Coronary artery (tissue), 2 donors: Measurements from ENCODE around the gene XIRP1.

Experiments
- DNase-seq: peaks from one replicate; pipeline ENCODE4 v3.0.0-alpha.2; 2017; ENCODE audit warnings: low spot score
- H3K27ac ChIP-seq, 2 donors: fragments of 200-600 bp; sonication (generic); one replicate each; pipeline ENCODE4 v1.5.1; 2016 to 2019
- H3K4me3 ChIP-seq: fragments of 200-600 bp; sonication (generic); 2 replicates; pipeline ENCODE4 v1.5.1; 2016; ENCODE audit warnings: mild to moderate bottlenecking, moderate library complexity
- TF ChIP-seq, protein P1 (sequence below): fragments of 200-600 bp; sonication (generic); IDR thresholded peaks from one replicate; pipeline ENCODE4 v1.5.1; 2019; ENCODE audit warnings: antibody characterized with exemption

Gene XIRP1

DNA sequence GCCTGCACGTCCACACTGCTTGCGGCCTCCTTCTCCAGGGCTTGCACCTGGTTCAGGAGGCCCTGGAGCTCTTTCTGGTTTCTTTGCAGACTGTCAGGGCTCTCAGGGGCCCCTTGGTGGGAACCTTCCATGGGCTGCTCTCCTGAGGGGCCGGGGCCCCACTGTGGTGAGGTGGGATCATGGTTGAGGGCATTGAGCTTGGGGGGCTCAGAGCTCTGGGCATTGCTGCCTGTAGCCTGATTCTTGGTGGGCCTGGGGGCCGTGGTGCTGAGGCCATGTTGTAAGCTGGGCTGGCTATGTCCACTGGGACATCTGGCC lies 7.5 kb downstream of the XIRP1 start:
- no peak for DNase-seq
- no peak overlapping the region for H3K4me3 ChIP-seq
- H3K27ac ChIP-seq: no peak overlapping the region
- TF ChIP-seq, protein P1, sequence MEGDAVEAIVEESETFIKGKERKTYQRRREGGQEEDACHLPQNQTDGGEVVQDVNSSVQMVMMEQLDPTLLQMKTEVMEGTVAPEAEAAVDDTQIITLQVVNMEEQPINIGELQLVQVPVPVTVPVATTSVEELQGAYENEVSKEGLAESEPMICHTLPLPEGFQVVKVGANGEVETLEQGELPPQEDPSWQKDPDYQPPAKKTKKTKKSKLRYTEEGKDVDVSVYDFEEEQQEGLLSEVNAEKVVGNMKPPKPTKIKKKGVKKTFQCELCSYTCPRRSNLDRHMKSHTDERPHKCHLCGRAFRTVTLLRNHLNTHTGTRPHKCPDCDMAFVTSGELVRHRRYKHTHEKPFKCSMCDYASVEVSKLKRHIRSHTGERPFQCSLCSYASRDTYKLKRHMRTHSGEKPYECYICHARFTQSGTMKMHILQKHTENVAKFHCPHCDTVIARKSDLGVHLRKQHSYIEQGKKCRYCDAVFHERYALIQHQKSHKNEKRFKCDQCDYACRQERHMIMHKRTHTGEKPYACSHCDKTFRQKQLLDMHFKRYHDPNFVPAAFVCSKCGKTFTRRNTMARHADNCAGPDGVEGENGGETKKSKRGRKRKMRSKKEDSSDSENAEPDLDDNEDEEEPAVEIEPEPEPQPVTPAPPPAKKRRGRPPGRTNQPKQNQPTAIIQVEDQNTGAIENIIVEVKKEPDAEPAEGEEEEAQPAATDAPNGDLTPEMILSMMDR: no peak

DNA sequence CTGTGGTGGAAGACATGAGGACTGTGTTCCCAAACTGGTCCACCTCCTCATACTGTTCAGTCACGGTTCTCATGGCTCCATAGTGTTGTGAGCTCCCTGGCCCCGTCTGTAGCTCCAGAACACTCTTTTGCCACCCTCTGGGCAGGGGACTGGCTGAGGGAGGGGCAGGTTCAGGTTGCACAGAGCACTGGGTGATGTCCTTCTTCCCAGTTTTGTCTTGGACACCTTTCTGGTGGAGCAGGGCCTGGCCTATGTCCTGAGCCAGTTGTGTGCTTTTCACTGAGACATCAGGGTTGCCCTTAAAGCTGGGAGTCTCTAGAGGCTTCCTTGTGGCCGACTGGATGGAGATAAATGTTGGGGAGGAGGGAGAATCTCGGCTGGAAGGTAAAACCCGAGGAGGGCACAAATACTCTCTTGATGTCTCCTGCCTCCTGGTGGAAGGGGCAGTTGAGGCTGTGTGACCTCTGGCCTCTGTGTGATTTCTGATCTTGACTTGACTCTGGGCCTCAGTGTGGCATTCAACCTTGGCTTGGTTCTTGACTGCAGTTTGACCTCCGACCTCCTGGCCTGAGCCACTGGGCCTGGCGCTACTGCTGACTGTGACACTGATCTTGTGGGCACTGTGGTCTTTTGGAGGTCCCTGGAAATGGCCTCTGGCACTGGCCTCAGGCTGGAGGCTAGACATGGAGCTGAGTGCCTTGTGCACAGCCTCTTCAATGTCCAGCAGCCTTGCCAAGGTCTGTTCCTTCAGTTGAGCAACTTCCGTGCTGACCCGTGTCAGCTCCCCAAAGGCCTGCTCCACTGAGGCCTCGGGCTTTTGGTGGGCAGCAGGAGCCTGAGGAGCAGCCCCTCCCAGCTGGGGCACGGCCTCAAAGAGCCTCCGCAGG lies 8.1 kb downstream of the XIRP1 start:
- peak overlapping the region in 1 of 2 donors; percentile 16 for H3K27ac ChIP-seq
- H3K4me3 ChIP-seq: no peak overlapping the region
- DNase-seq: no peak
- TF ChIP-seq, protein P1: no peak

DNA sequence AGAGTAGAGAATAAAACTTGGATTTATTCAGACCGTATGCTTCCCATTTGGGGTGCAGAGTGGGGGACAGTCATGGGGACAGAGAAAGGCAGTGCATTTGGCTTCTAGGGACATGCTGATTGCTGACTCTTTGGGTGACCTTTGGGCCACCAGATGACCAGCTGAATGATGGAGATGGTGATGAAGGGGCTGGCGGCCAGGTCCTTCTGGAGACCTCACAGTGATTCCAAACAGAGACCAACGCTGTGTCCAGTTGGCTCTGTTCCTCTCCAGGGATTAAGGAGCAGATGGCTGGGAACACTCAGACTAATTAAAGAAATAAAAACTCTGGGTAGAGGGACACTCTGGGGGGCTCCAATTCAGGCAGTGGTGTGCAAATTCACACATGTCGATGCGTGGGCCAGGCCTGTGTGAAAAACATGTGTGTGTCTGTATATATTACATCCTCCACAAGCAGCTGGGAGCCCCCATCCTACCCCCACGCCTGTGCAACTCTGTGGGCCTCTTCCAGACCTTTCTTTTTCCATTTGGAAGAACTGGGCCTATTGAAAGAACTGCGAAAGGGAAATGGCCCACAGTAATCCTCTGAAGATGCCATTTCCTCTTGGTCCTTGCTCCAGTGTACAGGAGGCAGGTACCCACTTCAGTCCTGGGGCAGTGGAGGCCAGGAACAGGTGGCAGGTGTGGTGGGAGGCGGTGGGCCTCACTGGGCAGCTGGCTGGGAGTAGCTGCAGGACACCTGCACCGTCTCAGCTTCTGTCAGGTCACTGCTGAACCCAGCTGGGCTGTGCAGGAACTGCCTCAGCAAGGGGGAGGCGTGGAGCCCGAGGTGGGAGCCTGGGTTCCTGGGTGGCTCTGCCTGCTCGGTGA lies 8.9 kb downstream of the XIRP1 start:
- H3K27ac ChIP-seq: peak overlapping the region; percentile 32 to 96
- TF ChIP-seq, protein P1: no peak
- no peak overlapping the region for H3K4me3 ChIP-seq
- no peak for DNase-seq

DNA sequence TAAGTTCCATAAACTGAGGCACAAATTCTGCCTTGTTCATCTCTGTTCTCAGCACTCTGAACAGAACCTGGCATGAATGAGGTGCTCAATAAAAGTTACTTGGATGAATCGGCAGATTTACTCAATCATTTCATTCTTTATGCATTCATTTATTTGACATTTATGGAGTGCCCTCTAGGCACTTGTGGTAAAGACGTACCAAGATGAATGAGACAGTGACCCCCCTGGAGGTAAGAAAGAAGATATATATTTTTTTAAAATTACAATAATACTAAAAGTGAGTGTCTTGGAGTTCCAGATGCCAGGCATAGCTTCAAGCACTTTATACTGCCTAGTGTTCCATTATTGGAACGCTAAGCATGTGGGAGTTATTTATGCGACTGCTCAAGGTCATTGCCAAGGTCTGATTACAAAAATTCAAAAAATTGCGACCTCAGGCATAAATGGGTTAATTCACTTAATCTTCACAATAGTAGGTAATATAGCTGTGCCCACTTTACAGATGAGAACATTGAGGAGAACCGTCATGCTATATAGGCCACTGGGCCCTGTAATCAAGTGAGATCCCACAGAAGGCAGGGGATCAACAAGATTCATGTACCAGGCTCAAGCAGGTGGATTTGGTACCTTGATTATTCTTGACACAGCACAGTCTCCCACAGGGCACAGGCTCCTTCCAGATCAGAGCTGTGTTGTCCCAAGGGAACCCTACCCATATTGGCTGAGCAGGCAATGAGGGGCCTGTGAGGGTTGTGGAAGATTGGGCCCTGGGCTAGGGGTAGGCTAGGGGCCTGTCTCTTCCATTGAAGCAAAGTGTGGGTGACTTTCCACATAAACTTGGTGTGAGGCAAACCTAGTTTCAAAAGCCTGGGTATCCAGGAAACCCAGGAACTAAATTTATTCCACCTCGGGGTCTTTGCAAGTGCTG lies 10.7 kb downstream of the XIRP1 start:
- TF ChIP-seq, protein P1: no peak
- Histone ChIP-seq H3K4me3 (peak overlapping the region; percentile 72), H3K27ac (peak overlapping the region; percentile 94 to 96)
- no peak for DNase-seq

DNA sequence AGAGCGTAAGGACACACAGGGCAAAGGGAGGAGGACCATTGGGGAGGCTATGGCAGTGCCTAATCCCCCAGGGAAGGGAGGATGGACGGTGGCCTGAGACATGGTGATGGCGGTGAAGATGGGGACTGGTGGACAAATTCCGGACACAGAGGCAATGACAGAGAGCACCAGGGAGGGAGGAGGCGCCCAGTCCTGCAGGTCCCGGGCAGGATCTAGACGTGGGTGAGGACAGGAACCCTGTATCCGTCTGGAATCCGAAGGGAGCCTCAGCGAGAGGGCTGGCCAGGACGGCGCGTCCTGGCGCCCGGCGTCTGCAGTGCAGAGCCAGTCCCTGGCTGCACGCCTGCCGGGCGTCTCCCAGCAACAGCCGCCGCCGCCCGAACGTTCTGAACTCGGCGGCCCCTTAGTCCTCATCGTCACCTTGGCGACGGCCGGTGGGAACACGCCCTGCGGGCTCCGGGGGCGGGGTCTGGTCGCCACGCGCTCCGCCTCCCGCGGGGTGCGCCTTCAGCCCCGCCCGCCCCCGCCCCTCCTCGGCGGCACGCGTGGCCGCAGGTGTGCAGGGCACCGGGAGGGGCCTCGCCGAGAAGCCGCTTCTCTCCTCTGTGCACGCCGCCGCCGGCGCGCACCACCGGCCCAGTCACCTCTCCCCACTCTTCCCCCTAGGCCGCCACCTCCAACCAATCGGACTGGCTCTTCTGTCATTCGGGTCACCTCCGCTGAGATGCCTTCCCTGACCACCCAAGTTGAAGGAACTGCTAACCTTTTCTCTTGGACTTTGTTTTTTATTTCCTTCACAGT lies 11.6 kb downstream of the XIRP1 start:
- TF ChIP-seq, protein P1: no peak
- peak overlapping the region; percentile 94 to 96 for H3K27ac ChIP-seq
- peak overlapping the region; percentile 72 for H3K4me3 ChIP-seq
- peak; percentile 96 for DNase-seq

DNA sequence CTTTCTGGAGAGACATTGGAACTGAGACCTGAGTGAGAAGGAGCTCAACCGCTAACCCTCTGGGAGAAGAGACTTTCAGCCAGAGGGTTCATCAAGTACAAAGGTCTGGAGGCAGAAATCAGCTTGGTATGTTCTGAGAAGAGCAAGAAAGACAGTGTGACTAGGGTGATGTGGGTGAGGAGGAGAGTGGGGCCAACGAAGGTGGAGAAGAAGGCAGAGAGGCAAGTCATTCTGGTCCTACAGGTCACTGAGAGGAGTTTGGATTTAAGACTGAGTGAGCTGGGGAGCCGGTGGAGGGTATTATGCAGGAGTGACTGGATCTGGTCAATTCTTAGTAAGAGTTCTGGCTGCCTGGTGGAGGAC lies 12.2 kb downstream of the XIRP1 start:
- Histone ChIP-seq H3K4me3 (peak overlapping the region; percentile 72), H3K27ac (peak overlapping the region; percentile 94 to 96)
- TF ChIP-seq, protein P1: no peak
- DNase-seq: no peak
